Ammon's horn (tissue), 1 donor: ENCODE measurements around the gene GJA5.

Experiments used
- DNase-seq: peaks from one replicate; pipeline ENCODE4 v3.0.0-alpha.2; 2016; ENCODE audit warnings: low spot score

The GJA5 gene

GRCh38 chr1:147760481-147761260, at the start of gene GJA5:
Gene GJA5, minus strand, starts transcription at chr1:147760602. Its CDS starts 1,364 bp downstream, at chr1:147759238.
- DNase-seq, result no peak

- no peak for DNase-seq
These were observed 48.8 kb upstream of the GJA5 start for GRCh38 chr1:147809236-147809635.

GRCh38 chr1:147808025-147808424, 47.6 kb upstream of the GJA5 start:
- DNase-seq, result no peak

- DNase-seq, result no peak
These were observed 47.0 kb upstream of the GJA5 start for GRCh38 chr1:147807405-147807804.

- DNase-seq, result no peak
These were observed 44.7 kb upstream of the GJA5 start for GRCh38 chr1:147804942-147805723.

GRCh38 chr1:147800804-147801203, 40.4 kb upstream of the GJA5 start:
- no peak for DNase-seq

- no peak for DNase-seq
These were observed 38.3 kb upstream of the GJA5 start for GRCh38 chr1:147798731-147799130.

GRCh38 chr1:147794570-147794969, 34.2 kb upstream of the GJA5 start:
- no peak for DNase-seq

GRCh38 chr1:147791876-147792275, 31.5 kb upstream of the GJA5 start:
- no peak for DNase-seq

GRCh38 chr1:147787765-147788164, 27.4 kb upstream of the GJA5 start:
- no peak for DNase-seq

- no peak for DNase-seq
These were observed 26.1 kb upstream of the GJA5 start for GRCh38 chr1:147786536-147786935.

GRCh38 chr1:147785794-147786506, 25.5 kb upstream of the GJA5 start:
- DNase-seq, result no peak

- DNase-seq, result no peak
These were observed 24.5 kb upstream of the GJA5 start for GRCh38 chr1:147784941-147785340.

GRCh38 chr1:147781056-147781471, 20.7 kb upstream of the GJA5 start:
- no peak for DNase-seq

- no peak for DNase-seq
These were observed 17.3 kb upstream of the GJA5 start for GRCh38 chr1:147777694-147778093.

- no peak for DNase-seq
These were observed 12.9 kb upstream of the GJA5 start for GRCh38 chr1:147773215-147773715.

GRCh38 chr1:147772570-147772969, 12.2 kb upstream of the GJA5 start:
- DNase-seq, result no peak

GRCh38 chr1:147771226-147772125, 11.1 kb upstream of the GJA5 start:
- DNase-seq, result peak; percentile 8

- DNase-seq, result no peak
These were observed 8.7 kb upstream of the GJA5 start for GRCh38 chr1:147769106-147769505.

- no peak for DNase-seq
These were observed 8.2 kb upstream of the GJA5 start for GRCh38 chr1:147768582-147768981.

- no peak for DNase-seq
These were observed 7.7 kb upstream of the GJA5 start for GRCh38 chr1:147768101-147768500.
